Neural progenitor cell (in vitro differentiated cells): ENCODE results near the gene GNL1. TPM values are rescaled to one million over a fixed set of nuclear protein-coding genes. Genes with fewer than 3 reads are reported as not detected.
A peak's percentile ranks its signal among the peaks of the same experiment; 100 is the strongest.

Experiments used
- DNase-seq: peaks from one replicate; pipeline ENCODE4 v3.0.0-alpha.2; 2016; ENCODE audit warnings: low spot score
- H2AFZ ChIP-seq: fragments of 200-600 bp; sonication (generic); replicated peaks from 2 replicates; pipeline ENCODE4 v1.6.1; 2016; ENCODE audit warnings: antibody characterized with exemption
- H3F3A ChIP-seq: fragments of 200-600 bp; sonication (generic); 2 replicates; pipeline ENCODE4 v1.6.1; 2016; ENCODE audit warnings: antibody characterized with exemption, low read depth
- H3K27ac ChIP-seq: fragments of 200-600 bp; sonication (generic); 2 replicates; pipeline ENCODE4 v1.5.1; 2016; ENCODE audit warnings: mild to moderate bottlenecking
- H3K27me3 ChIP-seq: fragments of 200-600 bp; sonication (generic); 2 replicates; pipeline ENCODE4 v1.6.1; 2016; ENCODE audit warnings: mild to moderate bottlenecking, moderate library complexity
- H3K36me3 ChIP-seq: fragments of 200-600 bp; sonication (generic); 2 replicates; pipeline ENCODE4 v1.5.1; 2016
- H3K4me1 ChIP-seq: fragments of 200-600 bp; sonication (generic); 2 replicates; pipeline ENCODE4 v1.6.1; 2016; ENCODE audit warnings: mixed run types
- H3K4me2 ChIP-seq: fragments of 200-600 bp; sonication (generic); 2 replicates; pipeline ENCODE4 v1.6.1; 2016
- H3K4me3 ChIP-seq: fragments of 200-600 bp; sonication (generic); 2 replicates; pipeline ENCODE4 v1.5.1; 2016
- H3K79me2 ChIP-seq: fragments of 200-600 bp; sonication (generic); 2 replicates; pipeline ENCODE4 v1.6.1; 2016; ENCODE audit warnings: low read depth
- H3K9ac ChIP-seq: fragments of 200-600 bp; sonication (generic); 2 replicates; pipeline ENCODE4 v1.6.1; 2016
- H3K9me3 ChIP-seq: fragments of 200-600 bp; sonication (generic); 2 replicates; pipeline ENCODE4 v1.5.1; 2016; ENCODE audit warnings: low read depth
- H4K20me1 ChIP-seq: fragments of 200-600 bp; sonication (generic); 2 replicates; pipeline ENCODE4 v1.6.1; 2016; ENCODE audit warnings: low read depth
- H3K27ac Mint-ChIP-seq: 3 replicates; pipeline ENCODE4 v1.8.0; 2021; ENCODE audit warnings: mixed read lengths
- H3K27me3 Mint-ChIP-seq: 2 replicates; pipeline ENCODE4 v1.8.0; 2022; ENCODE audit warnings: low read depth, mild to moderate bottlenecking, inconsistent platforms, moderate library complexity, mixed read lengths; ENCODE audit not compliant: insufficient read depth
- H3K36me3 Mint-ChIP-seq: 3 replicates; pipeline ENCODE4 v1.8.0; 2021; ENCODE audit warnings: mixed read lengths
- H3K4me1 Mint-ChIP-seq: 3 replicates; pipeline ENCODE4 v1.8.0; 2021; ENCODE audit warnings: mixed read lengths
- H3K4me3 Mint-ChIP-seq: 3 replicates; pipeline ENCODE4 v1.8.0; 2021; ENCODE audit warnings: mild to moderate bottlenecking, moderate library complexity, mixed read lengths
- H3K9me3 Mint-ChIP-seq: 3 replicates; pipeline ENCODE4 v1.8.0; 2020; ENCODE audit warnings: mixed read lengths
- CTCF ChIP-seq: fragments of 200-600 bp; sonication (generic); IDR thresholded peaks from 2 replicates; pipeline ENCODE4 v1.5.1; 2017; ENCODE audit warnings: antibody characterized with exemption, mild to moderate bottlenecking
- EZH2 ChIP-seq: fragments of 200-600 bp; sonication (generic); IDR thresholded peaks from 2 replicates; pipeline ENCODE4 v1.6.1; 2017; ENCODE audit warnings: antibody characterized with exemption, mild to moderate bottlenecking, moderate library complexity
- EZH2phosphoT487 ChIP-seq: fragments of 200-600 bp; sonication (generic); IDR thresholded peaks from 2 replicates; pipeline ENCODE4 v1.6.1; 2017; ENCODE audit warnings: antibody characterized with exemption
- total RNA-seq: library from RNA; depleted of rRNA; stranded (reverse); fragments of >200 nt; gene quantifications from 2 replicates; pipeline ENCODE4 v1.2.3, GENCODE V29; 2015; ENCODE audit warnings: low replicate concordance

GNL1 gene
- total RNA-seq, 1 donor from 2014 or later: 23.7 TPM

- Mint-ChIP-seq H3K4me1 (peaks cover 6% of the 10 kb centered on the region), H3K27me3 (peaks cover 7% of the 10 kb centered on the region), H3K4me3 (peak overlapping the region; percentile 77), H3K27ac (peak overlapping the region; percentile 21), H3K36me3 (no peaks in the 10 kb centered on the region), H3K9me3 (peaks cover 2% of the 10 kb centered on the region)
- no peak for TF ChIP-seq EZH2phosphoT487
- TF ChIP-seq EZH2: no peak
- TF ChIP-seq CTCF: no peak
- Histone ChIP-seq H3K79me2 (no peaks in the 10 kb centered on the region), H3K27me3 (no peaks in the 10 kb centered on the region), H2AFZ (peak overlapping the region; percentile 30), H3K27ac (no peak overlapping the region), H3K4me1 (peaks cover 7% of the 10 kb centered on the region), H3K36me3 (no peaks in the 10 kb centered on the region), H3K4me2 (peak overlapping the region; percentile 71), H3F3A (peaks cover 29% of the 10 kb centered on the region), H3K9me3 (no peaks in the 10 kb centered on the region), H3K9ac (no peak overlapping the region), H3K4me3 (peak overlapping the region; percentile 46), H4K20me1 (no peaks in the 10 kb centered on the region)
- DNase-seq: peak; percentile 91
Measured at GRCh38 chr6:30515944-30516753, 40.1 kb downstream of the GNL1 start.

GRCh38 chr6:30515106-30515505 is 41.2 kb downstream of the GNL1 start:
- no peaks in the 10 kb centered on the region for H3K79me2 ChIP-seq
- no peak for TF ChIP-seq CTCF
- TF ChIP-seq EZH2: no peak
- no peak for TF ChIP-seq EZH2phosphoT487
- peaks cover 33% of the 10 kb centered on the region for H3F3A ChIP-seq
- no peak overlapping the region for H3K9ac ChIP-seq
- H4K20me1 ChIP-seq: no peaks in the 10 kb centered on the region
- DNase-seq: peak; percentile 33
- H3K27ac ChIP-seq: no peak overlapping the region
- H3K9me3 Mint-ChIP-seq: peaks cover 2% of the 10 kb centered on the region
- no peak overlapping the region for H3K4me3 Mint-ChIP-seq
- no peaks in the 10 kb centered on the region for H3K36me3 ChIP-seq
- no peaks in the 10 kb centered on the region for H3K27me3 ChIP-seq
- peak overlapping the region; percentile 98 for H2AFZ ChIP-seq
- peaks cover 4% of the 10 kb centered on the region for H3K27me3 Mint-ChIP-seq
- H3K36me3 Mint-ChIP-seq: no peaks in the 10 kb centered on the region
- peak overlapping the region; percentile 71 for H3K4me2 ChIP-seq
- H3K9me3 ChIP-seq: no peaks in the 10 kb centered on the region
- peaks cover 6% of the 10 kb centered on the region for H3K4me1 Mint-ChIP-seq
- no peak overlapping the region for H3K27ac Mint-ChIP-seq
- no peak overlapping the region for H3K4me3 ChIP-seq
- H3K4me1 ChIP-seq: peaks cover 11% of the 10 kb centered on the region

- DNase-seq: no peak
- H2AFZ ChIP-seq: no peak overlapping the region
- no peaks in the 10 kb centered on the region for H3K27me3 ChIP-seq
- no peaks in the 10 kb centered on the region for H3K36me3 Mint-ChIP-seq
- no peaks in the 10 kb centered on the region for H4K20me1 ChIP-seq
- H3K4me1 ChIP-seq: peaks cover 11% of the 10 kb centered on the region
- peaks cover 2% of the 10 kb centered on the region for H3K9me3 Mint-ChIP-seq
- H3K9me3 ChIP-seq: no peaks in the 10 kb centered on the region
- no peak overlapping the region for H3K4me3 ChIP-seq
- H3K36me3 ChIP-seq: no peaks in the 10 kb centered on the region
- peaks cover 3% of the 10 kb centered on the region for H3K27me3 Mint-ChIP-seq
- no peak overlapping the region for H3K4me3 Mint-ChIP-seq
- H3F3A ChIP-seq: peaks cover 33% of the 10 kb centered on the region
- H3K4me1 Mint-ChIP-seq: peaks cover 6% of the 10 kb centered on the region
- no peaks in the 10 kb centered on the region for H3K79me2 ChIP-seq
- TF ChIP-seq EZH2 (no peak), EZH2phosphoT487 (no peak), CTCF (no peak)
- no peak overlapping the region for H3K27ac Mint-ChIP-seq
- no peak overlapping the region for H3K4me2 ChIP-seq
- H3K9ac ChIP-seq: no peak overlapping the region
- no peak overlapping the region for H3K27ac ChIP-seq
Measured at GRCh38 chr6:30513451-30513850, 42.8 kb downstream of the GNL1 start.
